Glomerular visceral epithelial cell (primary cell): ENCODE data around the gene PI4KB.

Experiments
- DNase-seq: peaks from one replicate; pipeline ENCODE4 v3.0.0-alpha.2; 2016; ENCODE audit errors: extremely low spot score

The PI4KB gene

DNA sequence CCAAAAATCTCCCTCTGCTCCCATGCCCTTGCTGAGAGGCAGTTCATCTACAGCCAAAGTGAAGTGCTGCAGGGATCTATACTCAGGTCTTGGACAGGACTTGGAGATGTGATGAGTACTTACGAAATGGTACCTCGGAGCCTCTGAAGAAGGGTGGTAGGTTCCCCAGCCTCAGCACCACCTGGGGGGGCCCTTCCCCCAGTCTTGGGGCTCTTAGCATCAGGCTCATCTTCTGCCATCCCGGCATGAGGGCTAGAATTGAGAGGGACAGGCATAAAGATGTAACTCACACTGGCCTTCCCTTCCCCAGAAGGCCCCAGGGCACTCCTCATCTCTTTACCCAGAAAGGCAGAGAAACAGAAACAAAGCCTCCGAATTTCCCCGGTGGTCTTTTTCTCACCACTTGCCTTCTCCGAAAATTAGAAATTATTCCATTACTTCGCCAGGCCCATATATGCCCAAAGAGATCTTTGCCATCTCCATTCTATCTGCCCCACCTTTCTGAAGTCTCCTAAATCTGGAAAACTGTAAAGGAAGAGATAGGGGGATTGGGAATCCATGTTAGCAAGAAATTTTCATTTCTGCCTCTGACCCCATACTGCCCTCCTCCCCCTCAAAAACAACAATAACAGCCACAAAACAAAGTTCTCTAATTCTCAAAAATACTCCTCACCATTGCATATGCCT lies 19.0 kb upstream of the PI4KB start:
- DNase-seq: no peak

DNA sequence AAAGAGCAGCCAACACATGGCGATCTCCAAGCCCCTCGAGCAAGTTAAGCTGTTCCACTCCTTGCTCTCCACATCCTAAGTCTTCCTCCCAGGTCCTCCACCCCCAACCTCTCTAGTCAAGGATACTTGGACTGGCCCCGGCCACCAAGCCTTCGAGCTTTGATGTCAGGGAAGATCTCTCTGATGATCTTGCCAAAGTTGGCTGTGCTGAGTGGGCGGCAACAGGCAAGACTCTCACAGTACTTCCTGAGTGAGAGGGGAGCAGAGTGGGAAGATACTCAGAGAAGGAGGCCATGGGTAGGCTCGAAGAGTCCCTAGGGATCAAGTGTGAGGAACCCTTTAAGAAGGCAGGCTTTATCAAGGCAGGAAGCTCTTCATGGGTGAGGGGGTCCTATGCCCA lies 17.1 kb upstream of the PI4KB start:
- DNase-seq: no peak

DNA sequence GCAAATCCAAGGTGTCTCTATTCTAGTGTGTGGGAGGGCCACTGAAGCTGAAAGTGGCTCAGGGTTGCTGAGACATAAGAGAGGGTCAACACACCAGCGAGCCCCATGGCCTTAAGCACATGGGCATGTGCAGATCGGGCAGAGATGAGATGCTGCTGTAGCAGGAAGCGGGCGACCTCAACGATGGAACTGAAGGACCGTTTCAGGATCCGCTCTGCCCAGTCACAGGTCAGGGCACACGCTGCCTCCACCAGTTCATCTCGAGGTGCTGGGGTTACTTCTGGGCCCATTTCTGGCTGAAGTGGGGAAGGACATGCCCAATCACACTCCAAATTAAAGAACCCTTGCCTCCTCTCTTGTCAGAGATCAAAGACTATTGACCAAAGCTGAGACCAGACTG lies 16.4 kb upstream of the PI4KB start:
- no peak for DNase-seq

DNA sequence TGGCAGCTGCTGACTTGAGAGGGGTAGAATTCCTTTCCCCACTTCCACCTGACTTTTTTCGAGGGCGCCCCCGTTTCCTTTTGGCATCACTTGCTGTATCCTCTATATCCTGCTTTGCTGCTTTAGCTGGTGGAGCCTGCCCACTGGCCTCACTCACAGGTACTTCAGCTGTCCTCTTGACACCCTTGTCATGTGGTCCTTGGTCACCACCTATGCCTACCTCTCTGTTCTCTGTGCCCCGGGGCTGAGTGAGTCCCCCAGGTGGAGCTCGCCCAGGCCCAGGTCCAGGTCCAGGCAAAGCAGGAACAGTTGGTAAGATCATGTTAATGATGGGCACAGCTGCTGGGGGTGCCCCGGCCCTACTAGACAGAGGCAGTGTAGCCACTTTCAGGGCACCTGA lies 15.4 kb upstream of the PI4KB start:
- no peak for DNase-seq

DNA sequence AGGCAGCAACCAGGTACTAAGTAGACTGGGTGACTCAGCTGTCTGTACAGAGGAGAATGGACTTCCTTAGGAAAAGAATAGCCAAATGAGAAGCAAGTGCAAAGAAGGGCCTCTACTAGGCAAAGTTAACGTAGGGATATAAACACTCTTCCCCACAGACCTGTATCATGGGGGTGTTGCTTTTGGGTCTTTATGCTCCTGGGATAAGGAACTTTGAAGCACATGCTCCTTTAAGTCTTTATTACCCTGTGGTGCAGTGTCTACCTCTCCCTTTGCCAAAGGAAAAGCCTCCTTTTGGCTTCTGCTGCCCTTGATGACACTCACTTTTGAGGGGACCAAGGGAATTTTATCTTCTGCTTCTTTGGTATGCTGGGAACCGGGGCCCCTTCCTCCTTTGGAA lies 14.8 kb upstream of the PI4KB start:
- no peak for DNase-seq

DNA sequence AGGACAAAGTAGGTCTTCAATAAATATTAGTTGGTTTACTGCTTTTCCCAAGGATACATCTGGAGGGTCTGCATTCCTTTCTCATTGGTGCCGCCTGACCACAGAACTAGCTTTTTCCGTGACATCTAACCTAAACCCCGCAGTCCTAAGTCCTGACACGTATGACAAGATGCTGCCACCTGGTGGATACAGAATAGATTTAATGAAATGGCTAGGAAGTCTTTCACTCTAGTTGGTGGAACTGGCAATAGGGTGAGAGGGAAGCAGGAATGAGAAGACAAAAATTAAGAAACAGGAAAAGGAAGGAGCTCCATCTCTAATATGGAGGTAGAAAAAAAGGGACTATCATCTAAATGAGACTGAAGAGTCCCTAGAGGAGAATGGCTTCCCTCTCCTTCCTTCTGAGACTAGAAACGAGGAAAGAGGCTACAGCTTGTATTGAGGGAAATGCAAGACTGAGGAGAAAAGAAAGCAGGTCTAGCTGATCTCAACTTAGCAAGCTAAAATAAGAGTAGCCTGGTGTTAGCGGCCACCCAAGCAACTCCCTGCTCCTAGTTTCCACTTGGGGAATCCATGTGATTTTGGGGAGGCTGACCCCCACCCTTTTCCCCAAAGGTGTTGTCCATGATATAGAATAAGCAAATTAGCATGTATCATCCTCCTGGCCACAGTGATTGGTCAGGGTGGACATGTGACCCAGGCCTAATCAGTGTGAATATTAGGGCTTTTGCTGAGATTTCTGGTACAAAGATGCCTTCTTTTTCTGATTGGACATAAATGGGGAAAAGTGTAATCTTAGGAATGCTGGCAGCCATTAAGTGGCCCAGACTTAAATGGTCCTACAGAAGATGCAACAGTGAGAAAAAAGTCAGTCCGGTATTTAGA lies 13.9 kb upstream of the PI4KB start:
- DNase-seq: peak; percentile 81

DNA sequence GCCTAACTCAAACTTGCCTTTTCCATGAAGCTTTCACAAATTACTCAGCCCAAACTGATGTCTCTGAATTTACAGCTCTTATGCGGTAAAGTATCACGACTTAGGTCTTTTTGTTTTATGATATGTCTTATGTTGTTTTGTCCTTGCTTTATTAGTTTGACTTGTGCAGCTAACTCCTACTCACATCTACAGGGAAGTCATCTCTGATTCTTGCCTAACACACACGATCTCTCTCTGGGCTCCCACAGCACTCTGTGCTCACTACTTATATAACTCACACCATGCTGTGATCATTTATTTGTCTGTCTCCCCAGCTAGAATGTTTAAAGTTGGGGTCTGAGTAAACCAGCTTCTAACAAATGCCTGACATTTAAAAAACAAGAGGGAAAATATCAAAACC lies 9.3 kb upstream of the PI4KB start:
- no peak for DNase-seq

DNA sequence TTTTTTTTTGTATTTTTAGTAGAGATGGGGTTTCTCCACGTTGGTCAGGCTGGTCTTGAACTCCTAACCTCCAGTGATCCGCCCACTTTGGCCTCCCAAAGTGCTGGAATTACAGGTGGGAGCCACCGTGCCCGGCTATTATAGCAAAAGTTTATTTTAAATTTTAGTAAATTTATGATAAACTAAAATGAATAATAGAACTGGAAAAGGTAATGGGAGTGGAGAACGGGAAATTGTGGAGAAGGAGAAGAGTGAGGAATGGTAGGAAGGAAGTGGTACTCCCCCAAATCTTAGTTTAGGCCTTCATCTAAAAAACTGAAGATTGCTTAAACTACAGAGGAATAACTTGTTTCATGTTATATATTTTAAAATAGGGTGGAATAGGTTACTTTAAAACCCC lies 7.6 kb upstream of the PI4KB start:
- no peak for DNase-seq

DNA sequence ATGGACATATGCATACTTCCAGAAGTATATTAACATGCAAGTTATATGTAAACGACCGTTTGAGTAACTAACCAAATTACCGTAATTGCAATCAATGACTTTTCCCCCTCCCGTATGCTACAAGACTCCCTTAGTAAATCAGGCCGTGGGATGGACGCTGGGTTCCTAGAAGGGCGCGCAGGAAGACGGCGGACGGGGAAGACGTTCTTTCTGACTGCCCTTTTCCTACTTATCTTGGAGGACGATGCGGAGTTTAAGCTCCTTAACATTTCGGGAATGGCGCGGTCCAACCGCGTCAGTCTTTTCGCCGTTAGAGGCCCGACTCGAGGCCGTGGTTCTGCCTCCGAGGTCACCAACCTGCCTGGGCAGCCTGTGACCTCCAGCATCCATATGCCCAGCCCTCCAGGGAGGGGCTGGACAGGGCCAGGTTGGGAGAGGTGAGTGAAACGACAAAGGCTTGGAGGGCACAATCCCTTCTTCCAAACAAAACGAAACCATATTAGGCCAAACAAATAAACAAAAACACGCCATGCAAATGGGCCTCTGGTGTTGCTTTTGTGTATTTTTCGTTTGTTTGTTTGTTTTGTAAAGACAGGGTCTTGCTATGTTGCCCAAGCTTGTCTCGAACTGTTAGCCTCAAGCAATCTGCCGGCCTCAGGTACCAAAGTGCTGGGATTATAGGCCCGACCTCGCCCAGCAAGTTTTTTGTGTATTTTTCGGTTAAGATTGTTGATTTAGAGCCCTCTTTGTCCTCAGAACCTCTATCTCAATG lies 873 bp upstream of the PI4KB start:
- DNase-seq: no peak

DNA sequence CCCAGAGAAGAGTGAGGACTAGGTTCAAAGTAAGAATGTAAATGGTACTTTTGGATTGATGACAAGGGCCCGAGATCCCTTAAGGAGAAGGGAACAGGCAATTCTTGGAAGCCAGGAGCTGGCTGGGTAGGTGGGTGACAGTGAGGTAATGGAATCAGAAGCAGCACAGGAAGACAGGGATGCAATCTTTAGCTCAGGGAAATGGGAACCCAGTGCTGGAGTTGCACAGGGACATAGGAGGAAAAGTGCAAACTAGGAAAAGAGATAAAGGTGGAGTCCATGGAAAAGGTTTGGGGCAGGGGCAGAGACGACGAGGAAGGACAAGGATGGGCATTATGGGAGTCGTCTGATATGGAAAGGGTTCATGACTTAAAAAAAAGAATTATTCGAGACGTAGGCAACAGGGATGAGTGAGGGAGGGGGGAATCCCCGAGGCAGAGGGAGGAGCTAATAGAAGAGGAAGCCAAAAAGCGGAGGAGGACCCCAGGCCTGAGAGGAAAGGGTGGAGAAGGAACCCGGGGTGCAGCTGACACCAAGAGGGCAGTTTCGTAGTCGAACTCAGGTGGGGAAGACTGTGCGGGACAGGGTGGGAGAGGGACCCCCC lies 495 bp downstream of the PI4KB start:
- peak; percentile 47 for DNase-seq

DNA sequence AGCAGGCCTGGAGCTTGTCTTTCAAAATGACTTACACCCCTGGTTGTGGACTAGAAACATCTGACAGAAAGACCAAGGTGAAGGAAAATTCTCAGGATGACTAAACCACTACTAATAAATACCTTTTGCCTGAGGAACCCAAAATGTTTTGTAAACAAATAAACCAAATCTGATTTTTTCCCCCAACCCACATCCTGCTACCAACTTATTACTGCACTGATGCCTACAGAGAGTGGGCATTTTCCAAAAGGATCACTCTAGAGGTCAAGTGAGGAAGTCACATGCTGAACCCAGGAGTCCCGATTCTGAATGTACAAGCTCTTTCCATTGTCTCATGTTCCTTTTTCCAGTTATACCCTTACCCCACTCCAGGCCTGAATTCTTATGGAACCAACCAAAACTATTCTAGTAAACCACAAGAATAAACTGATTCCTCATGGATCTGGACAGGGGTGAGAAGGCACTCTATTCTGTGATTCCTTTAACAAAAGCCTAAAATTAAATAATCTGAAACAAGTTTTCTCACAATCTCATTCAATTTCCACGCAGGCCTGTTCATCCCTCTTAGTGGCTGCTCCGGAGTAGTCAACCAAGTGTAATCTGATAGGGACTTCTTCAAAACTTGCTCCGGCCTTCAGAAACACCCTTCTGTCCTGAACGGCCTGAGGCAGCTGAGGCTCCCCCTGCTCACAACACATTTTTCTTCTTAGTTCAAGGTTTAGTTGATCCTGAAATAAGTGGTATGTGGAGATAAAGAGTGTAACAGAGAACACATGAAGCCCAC lies 1.4 kb downstream of the PI4KB start:
- no peak for DNase-seq

DNA sequence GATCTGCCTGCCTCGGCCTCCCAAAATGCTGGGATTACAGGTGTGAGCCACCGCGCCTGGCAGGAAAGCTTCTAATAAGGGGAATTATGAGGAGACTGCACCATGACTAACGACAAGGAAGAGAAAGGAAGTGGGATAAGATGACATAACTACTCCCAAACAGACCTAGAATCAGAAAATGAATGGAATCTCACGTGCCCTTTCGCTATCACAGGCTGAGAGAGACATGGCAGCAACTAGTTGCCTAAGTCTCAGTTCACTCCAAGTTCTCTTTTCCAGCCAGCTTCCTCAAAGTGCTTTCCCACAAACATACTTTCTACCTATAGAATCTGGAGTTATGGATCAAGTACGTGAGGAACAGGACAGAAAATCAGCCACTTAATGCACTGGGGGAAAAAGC lies 2.0 kb downstream of the PI4KB start:
- DNase-seq: no peak

DNA sequence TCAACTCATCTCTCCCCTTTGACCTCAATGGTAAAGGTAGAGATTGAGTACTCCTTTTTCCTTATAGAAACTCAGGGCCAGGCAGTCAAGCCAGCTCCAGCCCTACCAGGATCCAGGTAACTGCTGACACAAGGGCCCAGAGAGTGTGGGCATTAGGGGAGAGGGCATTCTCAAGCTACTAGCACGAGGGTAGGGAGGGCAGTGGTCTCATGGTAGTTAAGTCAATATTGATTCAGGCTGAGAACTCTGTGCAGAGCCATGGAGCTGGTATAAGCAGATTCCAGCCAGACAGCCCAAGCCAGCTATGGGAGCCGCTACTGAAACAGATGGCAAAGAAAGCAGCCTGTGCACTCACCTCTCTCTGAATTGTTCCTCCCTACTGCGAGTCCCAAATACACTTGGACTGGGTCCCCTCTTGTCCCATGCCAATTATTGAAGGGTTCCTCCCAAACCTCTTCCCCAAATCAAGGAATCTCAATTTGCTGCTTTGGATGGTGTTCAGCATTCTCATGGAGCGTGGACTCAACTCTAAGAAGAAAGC lies 2.8 kb downstream of the PI4KB start:
- no peak for DNase-seq

DNA sequence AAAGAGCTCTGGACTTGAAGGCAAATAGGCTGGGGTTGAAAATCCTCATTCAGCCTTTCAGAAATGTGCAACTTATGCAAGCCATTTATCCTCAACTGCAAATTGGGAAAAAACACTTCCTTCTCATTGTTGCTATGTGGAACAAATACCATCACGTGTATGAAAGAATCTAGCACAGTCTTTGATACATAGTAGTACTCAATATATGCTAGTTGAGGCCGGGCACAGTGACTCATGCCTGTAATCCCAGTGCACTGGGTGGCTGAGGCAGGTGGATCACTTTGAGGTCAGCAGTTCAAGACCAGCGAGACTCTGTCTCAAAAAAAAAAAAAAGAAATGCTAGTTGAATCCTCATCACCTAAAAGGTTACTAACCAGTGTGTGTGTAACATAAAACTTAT lies 8.2 kb downstream of the PI4KB start:
- no peak for DNase-seq

DNA sequence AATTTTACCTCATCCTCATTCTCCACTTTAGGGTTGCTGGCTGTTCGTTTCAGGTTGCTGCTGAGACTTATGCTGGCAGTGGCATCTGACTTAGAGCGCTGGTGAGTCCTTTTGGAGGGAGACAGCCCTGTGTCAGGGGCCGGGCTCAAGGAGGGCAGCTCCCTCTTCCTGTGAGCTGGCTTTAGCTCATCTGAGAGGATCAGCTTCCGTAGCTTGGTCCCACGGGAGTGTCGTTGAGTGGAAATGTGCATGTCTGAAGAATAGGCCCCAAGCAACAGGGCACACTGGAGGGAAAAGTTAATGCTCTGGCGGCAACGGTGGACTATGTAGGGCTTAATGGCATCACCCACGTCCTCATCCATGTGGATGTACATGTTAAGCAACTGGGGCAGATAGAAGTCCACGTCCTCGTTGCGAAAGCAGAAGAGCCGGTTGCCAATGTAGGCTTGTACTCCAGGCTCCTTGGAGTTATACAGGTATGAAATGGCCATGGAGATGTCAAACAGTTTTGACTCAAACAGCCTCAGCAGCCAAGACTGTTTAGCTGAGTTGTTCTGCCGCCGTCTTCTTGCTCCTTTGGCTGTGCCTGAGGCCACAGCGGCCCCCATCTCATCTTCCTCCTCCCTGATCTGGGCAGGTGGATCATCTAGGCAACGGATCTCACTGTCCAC lies 11.5 kb downstream of the PI4KB start:
- DNase-seq: no peak

DNA sequence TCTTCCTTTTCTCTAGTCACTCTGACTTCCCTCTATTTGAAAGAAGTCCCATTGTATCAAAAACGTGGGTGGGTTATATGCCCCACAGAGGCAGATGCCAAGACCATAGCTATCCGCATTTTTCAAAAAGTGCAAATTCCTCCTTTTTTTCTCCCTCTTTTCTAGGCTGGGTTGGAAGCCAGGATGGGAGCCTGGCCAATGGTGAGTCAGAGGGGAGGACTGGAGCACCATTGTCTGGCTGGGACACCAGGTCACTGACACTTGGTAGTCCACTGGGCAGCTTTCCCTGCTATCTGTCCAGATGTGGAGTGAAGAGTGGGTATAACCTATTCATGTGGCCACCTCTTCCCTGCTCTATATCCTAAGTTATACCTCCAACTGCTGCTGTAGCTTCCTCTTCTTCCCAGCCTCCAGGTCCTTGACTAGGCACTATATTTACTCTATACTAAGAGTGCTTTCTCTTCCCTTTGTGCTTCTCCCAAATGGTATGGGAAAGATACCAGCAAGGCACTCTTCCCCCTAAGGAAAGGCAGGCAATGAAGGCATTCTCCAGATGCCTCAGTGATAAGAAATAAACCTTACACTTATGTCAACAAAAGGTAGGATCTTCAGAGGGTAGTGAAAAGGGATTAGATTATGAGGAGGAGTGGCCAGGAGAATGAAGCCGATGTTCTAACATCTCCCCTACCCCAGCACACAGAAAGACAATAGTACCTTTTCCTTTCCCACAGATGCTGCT lies 12.9 kb downstream of the PI4KB start:
- DNase-seq: peak; percentile 41

DNA sequence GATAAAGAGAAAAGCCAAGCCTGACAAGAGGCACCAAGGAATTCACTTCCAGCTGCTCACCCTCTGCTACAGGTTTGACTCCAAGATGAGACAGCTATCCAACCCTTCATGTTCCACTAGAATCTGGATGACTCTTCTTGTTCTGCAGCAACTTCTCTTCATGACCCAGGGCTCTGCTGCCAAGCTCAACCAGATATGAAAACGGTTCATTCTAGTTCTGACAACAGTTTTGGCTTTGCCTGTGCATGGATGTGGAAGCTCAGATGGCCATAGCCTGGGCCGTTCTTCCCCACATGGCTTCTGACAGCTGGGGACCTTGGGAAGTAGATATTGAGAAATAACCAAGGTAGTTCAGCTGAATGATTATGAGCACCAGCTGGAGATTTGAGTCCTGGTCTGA lies 13.7 kb downstream of the PI4KB start:
- DNase-seq: no peak

DNA sequence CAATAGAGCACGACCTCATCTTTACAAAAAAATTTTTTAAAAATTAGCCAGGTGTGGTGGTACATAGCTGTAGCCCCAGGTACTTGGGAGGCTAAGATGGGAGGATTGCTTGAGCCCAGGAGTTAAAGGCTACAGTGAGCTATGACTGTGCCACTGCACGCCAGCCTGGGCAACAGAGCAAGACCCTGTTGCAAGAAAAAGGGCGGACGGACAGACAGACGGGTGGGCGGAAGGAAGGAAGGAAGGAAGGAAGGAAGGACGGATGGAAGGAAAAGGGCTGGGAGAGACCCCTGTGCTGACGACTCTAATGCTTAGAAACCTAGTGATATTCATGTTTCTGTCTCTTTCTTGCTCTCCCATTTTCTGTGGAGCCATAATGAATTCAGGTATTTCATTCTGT lies 14.4 kb downstream of the PI4KB start:
- no peak for DNase-seq

DNA sequence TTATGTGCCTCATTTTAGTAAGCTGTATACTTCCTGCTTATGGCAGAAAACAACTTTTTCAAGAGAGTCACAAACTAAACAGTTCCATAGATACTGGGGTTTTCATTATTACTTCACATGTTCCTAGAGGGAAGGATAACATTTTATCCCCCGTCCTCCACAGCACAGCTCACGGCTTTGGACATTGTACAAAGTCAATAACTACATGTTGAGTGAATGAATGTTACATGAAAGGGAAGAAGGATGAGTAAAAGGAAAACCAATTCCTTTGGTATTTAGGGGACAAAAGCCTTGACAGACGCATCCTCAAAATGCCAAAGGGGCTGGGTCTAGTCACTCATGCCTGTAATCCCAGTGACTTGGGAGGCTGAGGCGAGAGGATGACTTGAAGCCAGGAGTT lies 14.8 kb downstream of the PI4KB start:
- DNase-seq: no peak
